Neural progenitor cell (in vitro differentiated cells): ENCODE results near the gene JPH3. TPM values are rescaled to one million over a fixed set of nuclear protein-coding genes. Genes with fewer than 3 reads are reported as not detected.

Experiments
- DNase-seq: peaks from one replicate; pipeline ENCODE4 v3.0.0-alpha.2; 2016; ENCODE audit warnings: low spot score
- H2AFZ ChIP-seq: fragments of 200-600 bp; sonication (generic); replicated peaks from 2 replicates; pipeline ENCODE4 v1.6.1; 2016; ENCODE audit warnings: antibody characterized with exemption
- H3F3A ChIP-seq: fragments of 200-600 bp; sonication (generic); 2 replicates; pipeline ENCODE4 v1.6.1; 2016; ENCODE audit warnings: antibody characterized with exemption, low read depth
- H3K27ac ChIP-seq: fragments of 200-600 bp; sonication (generic); 2 replicates; pipeline ENCODE4 v1.5.1; 2016; ENCODE audit warnings: mild to moderate bottlenecking
- H3K27me3 ChIP-seq: fragments of 200-600 bp; sonication (generic); 2 replicates; pipeline ENCODE4 v1.6.1; 2016; ENCODE audit warnings: mild to moderate bottlenecking, moderate library complexity
- H3K36me3 ChIP-seq: fragments of 200-600 bp; sonication (generic); 2 replicates; pipeline ENCODE4 v1.5.1; 2016
- H3K4me1 ChIP-seq: fragments of 200-600 bp; sonication (generic); 2 replicates; pipeline ENCODE4 v1.6.1; 2016; ENCODE audit warnings: mixed run types
- H3K4me2 ChIP-seq: fragments of 200-600 bp; sonication (generic); 2 replicates; pipeline ENCODE4 v1.6.1; 2016
- H3K4me3 ChIP-seq: fragments of 200-600 bp; sonication (generic); 2 replicates; pipeline ENCODE4 v1.5.1; 2016
- H3K79me2 ChIP-seq: fragments of 200-600 bp; sonication (generic); 2 replicates; pipeline ENCODE4 v1.6.1; 2016; ENCODE audit warnings: low read depth
- H3K9ac ChIP-seq: fragments of 200-600 bp; sonication (generic); 2 replicates; pipeline ENCODE4 v1.6.1; 2016
- H3K9me3 ChIP-seq: fragments of 200-600 bp; sonication (generic); 2 replicates; pipeline ENCODE4 v1.5.1; 2016; ENCODE audit warnings: low read depth
- H4K20me1 ChIP-seq: fragments of 200-600 bp; sonication (generic); 2 replicates; pipeline ENCODE4 v1.6.1; 2016; ENCODE audit warnings: low read depth
- H3K27ac Mint-ChIP-seq: 3 replicates; pipeline ENCODE4 v1.8.0; 2021; ENCODE audit warnings: mixed read lengths
- H3K27me3 Mint-ChIP-seq: 2 replicates; pipeline ENCODE4 v1.8.0; 2022; ENCODE audit warnings: low read depth, mild to moderate bottlenecking, inconsistent platforms, moderate library complexity, mixed read lengths; ENCODE audit not compliant: insufficient read depth
- H3K36me3 Mint-ChIP-seq: 3 replicates; pipeline ENCODE4 v1.8.0; 2021; ENCODE audit warnings: mixed read lengths
- H3K4me1 Mint-ChIP-seq: 3 replicates; pipeline ENCODE4 v1.8.0; 2021; ENCODE audit warnings: mixed read lengths
- H3K4me3 Mint-ChIP-seq: 3 replicates; pipeline ENCODE4 v1.8.0; 2021; ENCODE audit warnings: mild to moderate bottlenecking, moderate library complexity, mixed read lengths
- H3K9me3 Mint-ChIP-seq: 3 replicates; pipeline ENCODE4 v1.8.0; 2020; ENCODE audit warnings: mixed read lengths
- EZH2 ChIP-seq: fragments of 200-600 bp; sonication (generic); IDR thresholded peaks from 2 replicates; pipeline ENCODE4 v1.6.1; 2017; ENCODE audit warnings: antibody characterized with exemption, mild to moderate bottlenecking, moderate library complexity
- EZH2phosphoT487 ChIP-seq: fragments of 200-600 bp; sonication (generic); IDR thresholded peaks from 2 replicates; pipeline ENCODE4 v1.6.1; 2017; ENCODE audit warnings: antibody characterized with exemption
- total RNA-seq: library from RNA; depleted of rRNA; stranded (reverse); fragments of >200 nt; gene quantifications from 2 replicates; pipeline ENCODE4 v1.2.3, GENCODE V29; 2015; ENCODE audit warnings: low replicate concordance
- TF ChIP-seq, protein P1 (sequence below): fragments of 200-600 bp; sonication (generic); IDR thresholded peaks from 2 replicates; pipeline ENCODE4 v1.5.1; 2017; ENCODE audit warnings: antibody characterized with exemption, mild to moderate bottlenecking

The JPH3 gene
- total RNA-seq, 1 donor from 2014 or later, result 7.1 TPM

DNA sequence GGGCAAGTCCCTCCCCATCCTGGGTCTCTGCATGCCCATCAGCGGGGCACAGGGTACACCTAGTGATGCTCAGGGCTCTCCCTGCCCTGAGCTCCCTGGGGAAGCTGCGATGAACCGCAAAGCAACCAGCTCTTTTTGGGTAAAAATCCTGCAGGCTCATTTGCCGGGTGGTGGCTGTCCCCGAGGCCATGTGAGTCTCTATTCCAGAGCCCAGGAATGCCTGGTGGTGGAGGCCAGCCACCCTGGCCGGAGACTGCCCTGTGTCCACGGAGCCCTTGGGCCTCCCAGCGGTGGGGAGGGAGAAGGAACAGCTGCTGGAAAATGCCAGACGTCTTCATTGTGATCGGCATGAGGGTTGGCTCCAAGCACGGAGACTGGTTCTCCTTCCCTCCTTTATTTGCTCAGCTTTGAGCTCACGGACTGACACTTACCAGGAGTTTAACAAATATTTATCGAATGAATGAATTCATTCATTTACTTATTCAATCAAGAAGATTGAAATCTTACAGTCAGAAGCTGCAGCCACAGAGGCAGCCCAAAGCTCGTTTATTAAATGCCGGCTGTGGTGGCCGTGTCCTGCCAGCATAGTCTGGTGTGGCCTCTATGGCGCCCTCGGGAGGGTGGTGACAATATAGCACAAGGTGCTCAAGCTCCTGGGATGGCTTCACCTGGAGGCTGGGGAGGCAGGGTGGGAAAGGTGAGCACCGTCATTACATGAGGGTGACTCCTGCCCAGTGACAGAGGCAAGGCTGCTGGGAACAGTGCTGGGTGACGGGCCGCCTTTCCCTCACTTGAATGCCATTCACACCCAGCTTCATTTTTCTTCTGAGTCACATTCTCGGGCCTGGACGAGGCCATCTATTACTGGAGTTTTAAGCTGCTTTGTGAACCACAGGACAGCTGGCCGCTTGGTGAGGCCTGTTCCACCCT is 31.1 kb upstream of the JPH3 start:
- no peak overlapping the region for H3K27ac ChIP-seq

GRCh38 chr16:87571868-87572244 is 30.5 kb upstream of the JPH3 start:
- H3K36me3 ChIP-seq, result no peaks in the 10 kb centered on the region
- peaks cover 20% of the 10 kb centered on the region for H3F3A ChIP-seq
- peaks cover 13% of the 10 kb centered on the region for H3K4me1 ChIP-seq
- no peak overlapping the region for H3K27ac ChIP-seq
- H3K4me3 Mint-ChIP-seq, result peak overlapping the region; percentile 58
- no peak overlapping the region for H3K4me2 ChIP-seq
- no peaks in the 10 kb centered on the region for H3K9me3 ChIP-seq
- H4K20me1 ChIP-seq, result no peaks in the 10 kb centered on the region
- H3K27me3 ChIP-seq, result no peaks in the 10 kb centered on the region
- no peaks in the 10 kb centered on the region for H3K9me3 Mint-ChIP-seq
- H2AFZ ChIP-seq, result no peak overlapping the region
- no peak overlapping the region for H3K9ac ChIP-seq
- no peak overlapping the region for H3K27ac Mint-ChIP-seq
- H3K4me3 ChIP-seq, result no peak overlapping the region
- TF ChIP-seq EZH2phosphoT487 (no peak), EZH2 (no peak)
- TF ChIP-seq, protein P1, sequence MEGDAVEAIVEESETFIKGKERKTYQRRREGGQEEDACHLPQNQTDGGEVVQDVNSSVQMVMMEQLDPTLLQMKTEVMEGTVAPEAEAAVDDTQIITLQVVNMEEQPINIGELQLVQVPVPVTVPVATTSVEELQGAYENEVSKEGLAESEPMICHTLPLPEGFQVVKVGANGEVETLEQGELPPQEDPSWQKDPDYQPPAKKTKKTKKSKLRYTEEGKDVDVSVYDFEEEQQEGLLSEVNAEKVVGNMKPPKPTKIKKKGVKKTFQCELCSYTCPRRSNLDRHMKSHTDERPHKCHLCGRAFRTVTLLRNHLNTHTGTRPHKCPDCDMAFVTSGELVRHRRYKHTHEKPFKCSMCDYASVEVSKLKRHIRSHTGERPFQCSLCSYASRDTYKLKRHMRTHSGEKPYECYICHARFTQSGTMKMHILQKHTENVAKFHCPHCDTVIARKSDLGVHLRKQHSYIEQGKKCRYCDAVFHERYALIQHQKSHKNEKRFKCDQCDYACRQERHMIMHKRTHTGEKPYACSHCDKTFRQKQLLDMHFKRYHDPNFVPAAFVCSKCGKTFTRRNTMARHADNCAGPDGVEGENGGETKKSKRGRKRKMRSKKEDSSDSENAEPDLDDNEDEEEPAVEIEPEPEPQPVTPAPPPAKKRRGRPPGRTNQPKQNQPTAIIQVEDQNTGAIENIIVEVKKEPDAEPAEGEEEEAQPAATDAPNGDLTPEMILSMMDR, result no peak
- H3K27me3 Mint-ChIP-seq, result no peaks in the 10 kb centered on the region
- H3K4me1 Mint-ChIP-seq, result peaks cover 15% of the 10 kb centered on the region
- DNase-seq, result no peak
- no peaks in the 10 kb centered on the region for H3K36me3 Mint-ChIP-seq
- no peaks in the 10 kb centered on the region for H3K79me2 ChIP-seq

More for the DNA sequence above, 31.1 kb upstream of the JPH3 start:
- Mint-ChIP-seq H3K27me3 (no peaks in the 10 kb centered on the region), H3K9me3 (no peaks in the 10 kb centered on the region), H3K4me1 (peaks cover 11% of the 10 kb centered on the region), H3K27ac (no peak overlapping the region), H3K4me3 (peak overlapping the region; percentile 58), H3K36me3 (no peaks in the 10 kb centered on the region)
- Histone ChIP-seq H3K4me2 (no peak overlapping the region), H3K9me3 (no peaks in the 10 kb centered on the region), H2AFZ (peak overlapping the region; percentile 90), H4K20me1 (no peaks in the 10 kb centered on the region), H3K79me2 (no peaks in the 10 kb centered on the region), H3K27me3 (no peaks in the 10 kb centered on the region), H3K4me1 (peaks cover 13% of the 10 kb centered on the region), H3K36me3 (no peaks in the 10 kb centered on the region), H3K9ac (no peak overlapping the region), H3K4me3 (no peak overlapping the region), H3F3A (peaks cover 20% of the 10 kb centered on the region)
- peak; percentile 73 for DNase-seq
- TF ChIP-seq EZH2, result no peak
- TF ChIP-seq, protein P1, result peak; percentile 51

DNA sequence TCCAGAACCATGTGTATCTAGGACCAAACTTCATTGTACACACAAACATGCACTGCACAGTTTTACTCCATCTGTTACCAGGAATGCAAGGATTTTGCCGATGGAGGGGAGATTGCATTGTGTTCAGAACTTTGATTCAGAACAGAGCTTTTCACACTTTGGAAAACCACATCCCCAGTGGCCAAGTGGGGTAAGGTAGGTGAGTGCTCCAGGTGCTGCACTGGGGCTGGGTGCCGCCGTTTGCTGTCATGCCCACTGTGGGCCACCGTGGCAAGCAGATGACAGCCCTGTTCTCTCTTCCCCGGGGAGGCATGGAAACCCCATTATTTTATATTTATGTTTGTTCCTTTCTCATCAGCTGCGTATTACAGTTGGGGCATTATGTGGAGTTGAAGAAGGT is 29.3 kb upstream of the JPH3 start:
- Histone ChIP-seq H3K4me1 (peaks cover 13% of the 10 kb centered on the region), H2AFZ (no peak overlapping the region), H3K36me3 (no peaks in the 10 kb centered on the region), H3K79me2 (no peaks in the 10 kb centered on the region), H3F3A (peaks cover 20% of the 10 kb centered on the region), H3K27ac (no peak overlapping the region), H3K9ac (no peak overlapping the region), H4K20me1 (no peaks in the 10 kb centered on the region), H3K27me3 (no peaks in the 10 kb centered on the region), H3K9me3 (no peaks in the 10 kb centered on the region), H3K4me2 (no peak overlapping the region), H3K4me3 (no peak overlapping the region)
- TF ChIP-seq, protein P1, result no peak
- TF ChIP-seq EZH2phosphoT487, result no peak
- TF ChIP-seq EZH2, result no peak
- DNase-seq, result no peak
- Mint-ChIP-seq H3K27ac (peak overlapping the region; percentile 12), H3K36me3 (no peaks in the 10 kb centered on the region), H3K27me3 (no peaks in the 10 kb centered on the region), H3K4me3 (no peak overlapping the region), H3K9me3 (no peaks in the 10 kb centered on the region), H3K4me1 (peaks cover 15% of the 10 kb centered on the region)
